Left kidney (tissue), 2 donors: ENCODE measurements around the gene CAMSAP1. TPM values are rescaled to one million over a fixed set of nuclear protein-coding genes. Genes with fewer than 3 reads are reported as not detected.

Experiments used
- DNase-seq: peaks from one replicate; pipeline ENCODE4 v3.0.0-alpha.2; 2013
- polyA plus RNA-seq: library from polyadenylated mRNA; unstranded; fragments of 120-200 nt; gene quantifications from one replicate; pipeline ENCODE4 v1.2.1, GENCODE V29; 2013; ENCODE audit not compliant: insufficient read length

CAMSAP1 gene
- polyA plus RNA-seq, 1 donor = 27.5 TPM

GRCh38 chr9:135880438-135880837 is 26.9 kb downstream of the CAMSAP1 start:
- DNase-seq = no peak

DNA sequence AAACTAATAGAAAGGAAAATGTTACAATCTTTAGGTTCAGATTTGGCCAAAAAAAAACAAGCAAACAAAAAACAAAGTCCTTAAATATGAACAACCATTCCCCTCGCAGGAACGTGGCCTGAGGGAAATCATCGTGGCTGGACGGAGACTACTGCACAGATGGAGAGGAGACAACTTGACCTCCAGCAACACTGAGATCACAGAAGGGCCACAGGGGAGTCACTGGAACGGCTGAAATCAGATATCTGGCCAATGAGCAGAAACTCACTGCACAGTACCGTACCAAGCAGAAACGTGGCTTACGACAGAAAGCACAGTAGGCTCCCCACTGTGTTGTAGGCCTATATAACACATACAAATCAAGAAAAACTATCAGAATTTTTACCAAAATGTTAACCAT is 27.7 kb downstream of the CAMSAP1 start:
- DNase-seq = no peak

DNA sequence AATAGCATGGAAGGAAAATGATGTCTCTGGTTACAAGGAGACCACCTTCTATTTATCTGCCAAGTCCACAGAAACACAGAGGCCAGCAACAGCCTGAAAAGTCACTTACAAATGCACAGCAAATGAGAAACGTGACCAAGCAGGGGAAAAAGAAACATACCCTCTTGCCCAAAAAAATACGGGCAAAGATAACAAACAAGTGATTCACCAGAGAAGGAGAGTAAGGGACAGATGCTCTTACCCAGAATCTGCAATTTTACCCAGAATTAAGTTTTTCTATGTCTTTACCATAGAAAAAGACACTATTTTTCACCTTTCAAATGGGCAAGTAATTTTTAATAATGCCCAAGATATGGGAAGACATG is 28.1 kb downstream of the CAMSAP1 start:
- DNase-seq = no peak

DNA sequence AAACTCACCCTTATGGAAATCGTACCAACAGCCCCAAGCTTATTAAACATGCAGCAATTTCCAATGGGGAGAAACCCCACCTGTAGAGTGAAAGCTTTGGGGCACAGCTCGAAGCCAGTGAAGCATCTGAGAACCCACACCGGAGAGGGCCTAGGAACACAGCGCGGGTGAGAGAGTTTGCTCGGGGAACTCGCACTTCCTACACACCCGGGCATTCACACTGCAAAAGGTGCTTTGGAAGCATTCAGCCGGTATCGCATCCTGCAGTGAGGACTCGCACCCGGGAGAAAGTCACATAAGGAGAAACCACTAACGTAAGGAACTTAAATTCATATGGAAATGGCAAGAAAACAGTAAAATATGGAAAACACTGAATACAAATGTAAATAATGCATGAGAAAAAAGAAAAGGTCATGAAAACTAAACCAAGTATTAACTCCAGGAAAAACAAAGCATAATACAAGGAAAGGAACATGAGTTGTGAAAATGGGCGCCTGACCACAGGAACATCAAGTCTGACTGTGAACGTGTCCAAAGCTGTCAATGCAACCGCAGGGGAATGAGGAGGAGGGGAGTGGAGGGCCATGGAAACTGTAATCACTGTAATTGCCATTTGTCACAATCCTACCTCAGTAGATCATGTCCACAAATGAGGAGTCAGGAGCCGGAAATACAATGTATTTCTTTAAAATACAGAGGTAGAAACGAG is 28.7 kb downstream of the CAMSAP1 start:
- no peak for DNase-seq

DNA sequence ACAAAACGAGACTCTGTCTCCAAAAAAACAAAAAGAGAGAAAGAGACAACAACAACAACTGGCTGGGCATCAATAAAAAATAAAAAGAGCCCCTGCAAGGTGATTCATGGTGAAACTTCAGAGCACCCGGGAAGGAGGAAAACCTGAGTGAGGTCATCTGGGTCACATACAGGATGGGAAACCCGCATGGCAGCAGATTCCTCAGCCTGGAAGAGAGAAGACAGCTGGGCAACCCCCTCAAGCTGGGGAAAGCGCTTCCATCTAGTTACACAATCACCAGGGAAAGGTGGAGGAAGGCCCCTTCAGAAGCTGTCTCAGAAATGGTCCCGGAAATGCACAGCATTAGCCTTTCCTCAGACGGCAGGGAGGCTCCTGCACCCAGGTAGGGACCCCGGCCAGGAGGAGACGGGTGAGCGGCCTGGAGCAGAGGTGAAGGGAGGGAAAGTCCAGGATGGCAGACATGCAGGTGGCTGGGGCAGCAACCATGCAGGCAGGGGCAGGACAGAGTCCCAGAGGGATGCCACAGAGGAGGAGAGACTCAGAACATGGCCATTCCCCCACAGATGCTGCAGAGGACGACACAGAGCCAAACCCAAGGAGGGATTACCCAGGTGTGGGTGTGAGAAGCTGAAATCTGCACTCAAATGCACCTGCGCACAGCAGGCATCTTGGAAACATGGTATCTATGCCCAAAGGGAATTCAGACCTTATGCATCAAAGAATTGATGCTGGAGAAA is 29.4 kb downstream of the CAMSAP1 start:
- no peak for DNase-seq

- DNase-seq = no peak
Measured at GRCh38 chr9:135876936-135877335, 30.4 kb downstream of the CAMSAP1 start.

GRCh38 chr9:135874859-135875258 is 32.5 kb downstream of the CAMSAP1 start:
- no peak for DNase-seq

DNA sequence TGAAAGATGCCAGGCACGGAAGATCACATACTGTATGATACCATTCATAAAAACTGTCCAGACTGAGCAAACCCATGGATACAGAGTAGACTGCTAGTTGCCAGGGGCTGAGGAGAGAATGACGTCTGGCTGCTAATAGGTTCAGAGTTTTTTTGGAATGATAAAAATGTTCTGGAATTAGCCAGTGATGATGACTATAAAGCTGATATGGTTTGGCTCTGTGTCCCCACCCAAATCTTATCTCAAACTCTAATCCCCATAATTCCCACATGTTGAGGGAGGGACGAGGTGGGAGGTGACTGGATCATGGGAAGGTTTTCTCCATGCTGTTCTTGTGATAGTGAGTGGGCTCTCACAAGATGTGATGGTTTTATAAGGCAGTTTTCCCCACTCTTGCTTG is 37.4 kb downstream of the CAMSAP1 start:
- no peak for DNase-seq

GRCh38 chr9:135865531-135865930 is 41.8 kb downstream of the CAMSAP1 start:
- no peak for DNase-seq

DNA sequence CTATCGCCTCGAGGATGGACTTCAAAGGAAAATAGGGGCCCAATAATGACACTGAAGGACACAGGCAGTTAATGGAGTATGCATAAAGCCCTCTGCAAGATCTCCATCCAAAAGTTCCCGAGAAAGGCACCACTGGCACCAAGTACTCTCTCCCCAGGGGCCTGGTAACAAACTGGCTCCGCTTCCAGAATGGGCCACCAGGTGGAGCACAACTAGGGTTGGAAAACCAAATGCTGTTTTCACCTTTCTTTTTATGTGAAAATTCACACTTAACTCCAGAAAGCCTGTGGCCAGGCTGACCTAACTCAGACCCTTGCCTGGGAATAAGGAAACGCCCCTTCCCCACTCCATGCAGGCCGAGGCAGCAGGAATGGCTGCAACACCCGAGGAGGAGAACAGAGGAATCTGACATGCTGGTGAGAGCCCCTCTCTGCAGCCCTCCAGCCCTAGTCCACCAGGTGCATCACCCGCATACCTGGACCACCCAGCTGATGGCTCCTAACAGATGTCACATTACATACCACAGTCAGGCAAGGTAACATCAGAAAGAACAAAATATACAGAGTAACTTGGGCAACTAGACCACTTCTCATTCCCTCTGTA is 42.8 kb downstream of the CAMSAP1 start:
- DNase-seq = peak; percentile 35

- no peak for DNase-seq
Measured at GRCh38 chr9:135862809-135863208, 44.5 kb downstream of the CAMSAP1 start.

GRCh38 chr9:135858491-135859185 is 48.7 kb downstream of the CAMSAP1 start:
- DNase-seq = no peak

GRCh38 chr9:135857843-135858242 is 49.5 kb downstream of the CAMSAP1 start:
- DNase-seq = no peak

DNA sequence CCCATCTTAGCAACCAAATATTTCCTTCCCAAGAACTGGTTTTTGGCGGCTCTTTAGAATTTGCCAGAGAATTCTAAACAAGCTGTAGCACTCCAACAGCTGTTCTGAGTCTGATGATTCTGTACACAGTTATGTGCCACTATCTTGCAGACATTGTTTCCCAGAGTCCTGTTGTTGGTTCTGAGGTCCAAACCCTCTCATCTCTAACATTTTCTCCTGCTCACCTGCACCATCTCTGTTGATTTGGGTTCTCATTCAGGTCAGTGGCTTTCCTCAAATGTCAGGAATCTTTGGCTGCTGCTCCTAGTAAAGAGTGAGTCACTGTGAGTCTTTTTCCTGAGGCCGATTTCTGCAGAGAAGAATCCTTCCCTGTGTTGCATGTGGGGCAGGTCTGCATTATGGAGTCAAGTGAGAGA is 50.0 kb downstream of the CAMSAP1 start:
- no peak for DNase-seq

DNA sequence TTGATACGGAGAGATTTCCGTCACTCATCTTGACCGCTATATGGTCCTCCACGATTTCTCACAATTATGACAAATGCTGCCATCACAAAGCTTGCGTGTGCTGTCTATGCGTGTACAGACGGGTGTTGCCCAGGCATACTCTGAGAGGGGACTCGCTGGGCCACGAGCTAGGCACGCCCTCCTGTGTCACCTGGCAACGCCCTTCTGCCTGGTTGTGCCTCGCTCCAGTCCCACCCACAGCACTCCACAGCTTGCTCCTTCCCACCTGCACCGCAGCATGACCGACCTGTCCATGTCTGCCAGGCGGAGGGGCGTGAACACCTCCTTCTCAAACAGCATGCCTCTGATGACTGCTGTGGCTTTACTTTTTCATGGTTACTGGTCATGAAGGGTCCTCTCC is 55.6 kb downstream of the CAMSAP1 start:
- no peak for DNase-seq

- no peak for DNase-seq
Measured at GRCh38 chr9:135850737-135851136, 56.6 kb downstream of the CAMSAP1 start.

- DNase-seq = no peak
Measured at GRCh38 chr9:135849181-135849580, 58.2 kb downstream of the CAMSAP1 start.

DNA sequence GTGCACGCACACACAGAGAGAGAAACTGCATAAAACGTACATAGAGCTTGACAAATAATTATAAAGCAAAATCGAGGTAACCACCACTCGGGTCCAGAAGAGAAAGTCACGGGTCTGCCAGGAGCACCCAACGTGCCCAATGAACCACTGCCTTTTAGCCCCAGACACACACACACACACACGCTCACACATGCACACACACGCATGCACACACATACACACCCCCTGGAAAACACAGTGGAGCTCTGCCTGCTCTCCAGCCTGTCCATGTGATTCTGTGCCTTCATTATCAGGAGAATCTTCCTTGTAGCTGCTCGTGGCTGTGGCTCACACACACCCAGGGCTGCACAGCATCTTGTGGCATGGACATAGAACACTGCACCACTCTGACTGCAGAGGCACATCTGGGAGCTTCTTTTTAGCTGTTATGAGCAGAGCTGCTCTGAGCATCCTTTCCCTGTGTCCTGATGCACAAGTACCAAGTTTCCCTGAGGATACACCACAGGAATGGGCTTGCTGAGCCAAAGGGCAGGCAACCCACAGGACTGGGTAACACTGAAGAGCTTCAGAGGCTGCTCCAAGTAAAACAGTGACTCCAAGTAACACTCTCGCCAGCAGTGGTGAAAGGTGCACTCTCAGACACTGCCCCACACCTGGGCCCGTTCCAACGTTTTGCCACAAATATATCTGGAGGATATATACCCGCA is 58.9 kb downstream of the CAMSAP1 start:
- no peak for DNase-seq

GRCh38 chr9:135847833-135848232 is 59.5 kb downstream of the CAMSAP1 start:
- DNase-seq = no peak

DNA sequence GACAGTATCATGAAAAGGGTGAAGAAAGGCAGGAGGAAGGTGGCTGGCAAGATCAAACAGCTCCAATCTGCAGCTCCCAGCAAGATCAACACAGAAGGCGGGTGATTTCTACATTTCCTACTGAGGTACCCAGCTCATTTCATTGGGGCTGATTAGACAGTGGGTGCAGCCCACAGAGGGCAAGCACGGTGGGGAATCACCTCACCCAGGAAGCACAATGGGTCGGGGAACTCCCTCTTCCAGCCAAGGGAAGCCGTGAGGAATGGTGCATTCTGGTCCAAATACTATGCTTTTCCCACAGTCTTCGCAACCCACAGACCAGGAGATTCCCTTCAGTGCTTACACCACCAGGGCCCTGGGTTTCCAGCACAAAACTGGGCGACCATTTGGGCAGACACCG is 66.8 kb downstream of the CAMSAP1 start:
- DNase-seq = no peak

- DNase-seq = no peak
Measured at GRCh38 chr9:135840107-135840506, 67.2 kb downstream of the CAMSAP1 start.

- no peak for DNase-seq
Measured at GRCh38 chr9:135839516-135839915, 67.8 kb downstream of the CAMSAP1 start.
